Activated T-cell treated with anti-CD3 and anti-CD28 coated beads, Interleukin-2, amount 50 U/mL, for 24 hours (primary cell): ENCODE measurements around the gene NEBL.

ENCODE experiments used
- DNase-seq: peaks from one replicate; pipeline ENCODE4 v3.0.0-alpha.2; 2020
- H3K27ac Mint-ChIP-seq: 2 replicates; pipeline ENCODE4 v1.8.0; 2020; ENCODE audit warnings: mild to moderate bottlenecking, mixed read lengths
- H3K27me3 Mint-ChIP-seq: 2 replicates; pipeline ENCODE4 v1.8.0; 2020; ENCODE audit warnings: mixed read lengths
- H3K36me3 Mint-ChIP-seq: 2 replicates; pipeline ENCODE4 v1.8.0; 2020; ENCODE audit warnings: low read depth, mixed read lengths
- H3K4me1 Mint-ChIP-seq: 2 replicates; pipeline ENCODE4 v1.8.0; 2020; ENCODE audit warnings: low read depth, mixed read lengths
- H3K4me3 Mint-ChIP-seq: 2 replicates; pipeline ENCODE4 v1.8.0; 2020; ENCODE audit warnings: mild to moderate bottlenecking, moderate library complexity, mixed read lengths
- H3K9me3 Mint-ChIP-seq: 2 replicates; pipeline ENCODE4 v1.8.0; 2020; ENCODE audit warnings: mixed read lengths

NEBL gene

GRCh38 chr10:20890009-20890408 lies 7.1 kb downstream of the NEBL start:
- H3K36me3 Mint-ChIP-seq = no peaks in the 10 kb centered on the region
- no peak overlapping the region for H3K4me3 Mint-ChIP-seq
- H3K27me3 Mint-ChIP-seq = no peaks in the 10 kb centered on the region
- no peak overlapping the region for H3K27ac Mint-ChIP-seq
- no peaks in the 10 kb centered on the region for H3K4me1 Mint-ChIP-seq
- DNase-seq = no peak
- H3K9me3 Mint-ChIP-seq = no peaks in the 10 kb centered on the region

- Mint-ChIP-seq H3K4me1 (no peaks in the 10 kb centered on the region), H3K27ac (no peak overlapping the region), H3K9me3 (no peaks in the 10 kb centered on the region), H3K4me3 (no peak overlapping the region), H3K27me3 (no peaks in the 10 kb centered on the region), H3K36me3 (no peaks in the 10 kb centered on the region)
- no peak for DNase-seq
Observed at GRCh38 chr10:20888620-20889330, 8.3 kb downstream of the NEBL start.

- Mint-ChIP-seq H3K4me3 (no peak overlapping the region), H3K27ac (no peak overlapping the region), H3K4me1 (no peaks in the 10 kb centered on the region), H3K9me3 (no peaks in the 10 kb centered on the region), H3K27me3 (no peaks in the 10 kb centered on the region), H3K36me3 (no peaks in the 10 kb centered on the region)
- no peak for DNase-seq
Observed at GRCh38 chr10:20887706-20888555, 9.2 kb downstream of the NEBL start.

DNA sequence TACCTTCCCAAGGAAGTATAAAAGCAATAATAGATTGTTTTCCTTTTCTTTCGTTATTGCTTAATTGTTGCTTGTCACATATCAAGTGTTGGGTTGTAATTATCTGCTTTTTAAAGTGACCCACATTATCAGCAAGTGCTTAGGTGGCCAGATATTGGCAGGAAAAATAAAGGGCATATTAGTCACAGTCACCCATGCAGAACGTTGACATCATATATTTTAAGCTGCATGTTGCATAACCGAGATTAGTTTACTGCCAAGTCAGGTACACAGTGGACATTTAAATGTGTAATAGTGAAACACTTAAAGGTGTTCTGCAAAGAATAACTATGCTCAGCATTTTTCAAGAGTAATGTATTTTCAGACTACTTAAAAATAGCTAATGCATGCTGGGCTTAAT lies 11.4 kb downstream of the NEBL start:
- no peaks in the 10 kb centered on the region for H3K27me3 Mint-ChIP-seq

DNA sequence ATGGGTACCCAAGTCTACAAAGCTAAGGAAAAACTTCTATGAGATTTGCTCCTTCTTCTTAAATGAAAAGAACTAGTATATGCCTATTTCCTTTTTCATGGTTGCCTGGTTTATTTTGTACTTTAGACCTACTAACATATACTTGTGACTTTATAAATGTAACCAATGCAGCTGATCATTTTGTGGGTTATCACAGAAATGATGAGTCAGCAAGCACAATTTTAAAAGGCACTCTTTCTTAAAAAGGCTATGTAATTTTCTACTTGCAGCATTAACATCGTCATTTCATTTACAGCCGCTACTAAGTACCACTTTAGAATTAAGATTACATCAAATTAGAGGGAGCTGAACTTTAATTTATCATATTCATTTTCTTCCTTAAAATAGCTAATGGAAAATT lies 13.6 kb downstream of the NEBL start:
- no peak for DNase-seq
- Mint-ChIP-seq H3K9me3 (no peaks in the 10 kb centered on the region), H3K27ac (no peak overlapping the region), H3K36me3 (no peaks in the 10 kb centered on the region), H3K4me1 (no peaks in the 10 kb centered on the region), H3K4me3 (no peak overlapping the region), H3K27me3 (no peaks in the 10 kb centered on the region)

More for the DNA sequence above, 11.4 kb downstream of the NEBL start:
- Mint-ChIP-seq H3K9me3 (no peaks in the 10 kb centered on the region), H3K27ac (no peak overlapping the region), H3K36me3 (no peaks in the 10 kb centered on the region), H3K4me1 (no peaks in the 10 kb centered on the region), H3K4me3 (no peak overlapping the region)
- DNase-seq = no peak

DNA sequence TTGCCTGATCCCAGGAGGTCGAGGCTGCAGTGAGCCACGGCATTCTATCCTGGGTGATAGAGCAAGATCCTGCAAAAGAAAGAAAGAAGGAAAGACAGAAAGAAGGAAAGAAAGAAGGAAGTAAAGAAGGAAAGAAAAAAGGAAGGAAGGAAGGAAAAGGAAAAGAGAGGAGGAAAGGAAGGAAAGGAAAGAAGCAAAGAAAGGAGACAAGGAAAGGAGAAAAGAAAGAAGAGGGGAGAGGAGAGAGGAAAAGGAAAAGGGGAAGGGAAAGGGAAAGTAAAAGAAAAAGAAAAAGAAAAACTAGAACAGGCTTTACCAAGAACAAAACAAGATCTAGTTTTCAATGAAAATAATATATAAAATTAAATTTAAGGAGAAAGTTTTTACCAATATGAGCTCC lies 15.0 kb downstream of the NEBL start:
- H3K4me1 Mint-ChIP-seq = no peaks in the 10 kb centered on the region
- no peak for DNase-seq
- H3K9me3 Mint-ChIP-seq = no peaks in the 10 kb centered on the region
- no peak overlapping the region for H3K4me3 Mint-ChIP-seq
- H3K36me3 Mint-ChIP-seq = no peaks in the 10 kb centered on the region
- no peaks in the 10 kb centered on the region for H3K27me3 Mint-ChIP-seq
- no peak overlapping the region for H3K27ac Mint-ChIP-seq

DNA sequence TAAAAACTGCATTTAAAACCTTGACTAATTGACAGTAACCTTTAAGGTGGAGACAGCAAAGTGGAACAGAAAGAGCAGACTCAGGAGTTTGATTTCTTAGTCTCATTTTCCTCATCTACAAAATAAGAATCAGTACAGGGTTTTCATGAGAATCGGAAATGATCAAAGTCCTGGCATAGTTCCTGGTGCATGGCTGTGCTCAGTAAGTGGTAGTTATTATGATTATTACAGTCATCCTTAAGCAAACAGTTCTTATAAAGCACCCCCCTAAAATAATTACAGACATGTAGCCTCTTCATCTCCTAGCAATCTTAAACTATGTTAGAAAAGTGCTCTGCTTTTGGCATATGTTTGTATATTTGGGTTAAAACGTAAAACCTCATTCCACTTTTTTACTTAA lies 18.0 kb downstream of the NEBL start:
- no peak for DNase-seq
- Mint-ChIP-seq H3K4me3 (no peak overlapping the region), H3K4me1 (no peaks in the 10 kb centered on the region), H3K9me3 (no peaks in the 10 kb centered on the region), H3K27ac (no peak overlapping the region), H3K27me3 (no peaks in the 10 kb centered on the region), H3K36me3 (no peaks in the 10 kb centered on the region)

DNA sequence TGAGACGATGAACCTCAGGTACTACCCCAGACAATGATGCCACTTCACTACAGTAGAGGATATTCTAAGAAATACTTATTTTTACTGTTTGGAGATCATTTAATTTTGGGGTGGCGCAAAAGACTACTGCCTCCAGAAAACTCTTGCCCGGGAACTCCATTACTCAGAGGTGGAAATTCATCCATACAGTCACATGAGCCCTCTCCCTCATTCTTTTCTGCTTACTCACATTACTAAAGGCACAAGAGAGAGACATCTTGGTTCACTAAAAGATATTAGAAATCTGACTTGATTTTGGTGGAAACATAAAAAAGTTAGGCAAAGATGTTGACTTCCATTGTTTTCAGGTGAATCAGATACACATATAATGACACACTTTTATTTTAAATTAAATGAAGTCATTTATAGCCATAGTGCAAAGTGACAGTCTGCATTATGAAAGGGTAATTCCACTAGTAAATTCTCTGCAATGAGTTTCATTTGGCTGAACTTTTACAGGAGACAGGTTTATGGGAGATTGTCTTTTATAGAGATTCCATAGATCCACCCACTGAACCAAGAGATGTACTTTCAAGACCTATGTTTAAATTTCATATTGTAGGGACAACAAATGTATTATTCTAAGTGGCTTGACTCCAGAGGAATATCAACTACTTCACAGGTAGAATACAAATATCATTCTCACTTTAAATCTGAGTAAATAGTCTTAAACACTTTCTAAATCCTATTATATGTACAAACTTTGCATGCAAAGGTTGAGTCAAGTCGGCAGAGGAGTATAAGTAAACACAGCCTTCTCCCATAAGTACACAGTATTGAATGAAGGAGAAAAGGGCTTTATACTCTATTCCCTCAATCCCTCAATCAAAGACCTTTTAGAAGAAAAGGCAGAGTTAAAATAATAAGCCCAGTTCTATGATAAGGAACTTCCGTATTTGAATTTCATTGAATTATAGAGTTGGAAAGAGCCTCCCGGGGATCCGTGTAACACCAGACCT lies 18.8 kb downstream of the NEBL start:
- DNase-seq = no peak
- H3K9me3 Mint-ChIP-seq = no peaks in the 10 kb centered on the region
- no peaks in the 10 kb centered on the region for H3K4me1 Mint-ChIP-seq
- no peak overlapping the region for H3K4me3 Mint-ChIP-seq
- no peak overlapping the region for H3K27ac Mint-ChIP-seq
- no peaks in the 10 kb centered on the region for H3K36me3 Mint-ChIP-seq
- H3K27me3 Mint-ChIP-seq = no peaks in the 10 kb centered on the region

DNA sequence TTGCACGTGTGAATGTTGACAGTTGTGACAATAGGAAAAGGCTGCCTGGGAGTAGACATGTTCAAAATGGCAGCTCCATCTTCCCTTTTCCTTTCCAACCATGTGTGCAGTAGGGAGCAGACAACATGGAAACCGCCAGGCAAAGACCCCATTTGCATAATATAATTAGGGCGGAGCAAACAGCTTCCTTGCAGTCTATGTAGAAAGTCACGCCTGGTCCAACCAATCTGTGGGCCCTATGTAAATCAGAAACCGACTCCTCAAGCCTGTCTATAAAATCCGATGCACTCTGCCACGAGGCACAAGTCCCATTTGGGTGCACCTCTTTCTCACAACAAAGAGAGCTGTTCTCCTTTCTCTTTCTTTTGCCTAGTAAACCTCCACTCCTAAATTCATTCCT lies 19.6 kb downstream of the NEBL start:
- DNase-seq = no peak
- no peaks in the 10 kb centered on the region for H3K9me3 Mint-ChIP-seq
- no peaks in the 10 kb centered on the region for H3K27me3 Mint-ChIP-seq
- H3K4me3 Mint-ChIP-seq = no peak overlapping the region
- H3K4me1 Mint-ChIP-seq = no peaks in the 10 kb centered on the region
- H3K27ac Mint-ChIP-seq = no peak overlapping the region
- no peaks in the 10 kb centered on the region for H3K36me3 Mint-ChIP-seq

DNA sequence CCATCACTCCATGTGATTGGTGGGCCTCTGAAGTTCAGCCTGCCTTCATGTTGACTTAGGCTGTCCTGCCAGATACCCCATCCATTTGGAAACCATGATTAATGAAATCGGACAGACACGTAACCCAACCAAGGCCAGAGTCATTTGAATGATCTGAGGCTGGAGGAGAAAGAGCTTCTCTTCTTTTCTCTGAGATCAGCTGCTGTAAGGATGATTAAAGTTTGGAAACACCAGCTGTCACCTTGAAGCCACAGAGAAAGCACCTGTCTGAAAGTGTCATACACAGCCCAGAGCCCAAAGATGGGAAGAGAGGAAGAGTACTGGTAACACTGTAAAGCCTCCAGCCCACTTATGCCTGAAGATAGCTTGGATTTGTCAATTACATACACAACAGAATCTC lies 22.9 kb downstream of the NEBL start:
- Mint-ChIP-seq H3K9me3 (no peaks in the 10 kb centered on the region), H3K27me3 (no peaks in the 10 kb centered on the region), H3K27ac (no peak overlapping the region), H3K36me3 (no peaks in the 10 kb centered on the region), H3K4me1 (no peaks in the 10 kb centered on the region), H3K4me3 (no peak overlapping the region)
- no peak for DNase-seq

- H3K4me1 Mint-ChIP-seq = no peaks in the 10 kb centered on the region
- DNase-seq = no peak
- no peaks in the 10 kb centered on the region for H3K36me3 Mint-ChIP-seq
- H3K27me3 Mint-ChIP-seq = no peaks in the 10 kb centered on the region
- H3K27ac Mint-ChIP-seq = no peak overlapping the region
- H3K4me3 Mint-ChIP-seq = no peak overlapping the region
- no peaks in the 10 kb centered on the region for H3K9me3 Mint-ChIP-seq
Observed at GRCh38 chr10:20871970-20872369, 25.1 kb downstream of the NEBL start.

- H3K27ac Mint-ChIP-seq = no peak overlapping the region
- H3K4me3 Mint-ChIP-seq = no peak overlapping the region
- no peaks in the 10 kb centered on the region for H3K9me3 Mint-ChIP-seq
- no peaks in the 10 kb centered on the region for H3K36me3 Mint-ChIP-seq
- no peak for DNase-seq
- no peaks in the 10 kb centered on the region for H3K27me3 Mint-ChIP-seq
- H3K4me1 Mint-ChIP-seq = no peaks in the 10 kb centered on the region
Observed at GRCh38 chr10:20870834-20871233, 26.3 kb downstream of the NEBL start.

DNA sequence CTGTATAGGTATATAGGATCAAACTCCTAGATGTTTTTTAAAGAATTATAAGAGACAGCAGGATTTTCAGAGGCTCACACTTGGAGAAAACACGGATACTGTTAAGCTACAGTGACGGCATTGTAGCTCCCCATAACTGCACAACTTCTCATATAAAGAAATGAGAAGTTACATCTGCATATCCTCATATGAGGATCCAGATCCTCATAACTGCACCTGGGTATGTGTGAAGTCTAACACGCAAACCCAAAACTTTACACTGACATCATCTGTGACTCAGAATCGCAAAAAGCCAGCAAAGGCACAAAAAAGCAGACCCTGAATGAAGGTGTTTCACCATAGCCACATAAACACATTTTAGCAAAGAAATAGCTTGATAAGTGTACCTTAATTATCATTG lies 34.1 kb downstream of the NEBL start:
- no peaks in the 10 kb centered on the region for H3K4me1 Mint-ChIP-seq
- no peaks in the 10 kb centered on the region for H3K27me3 Mint-ChIP-seq
- no peaks in the 10 kb centered on the region for H3K36me3 Mint-ChIP-seq
- H3K9me3 Mint-ChIP-seq = no peaks in the 10 kb centered on the region
- no peak for DNase-seq
- no peak overlapping the region for H3K27ac Mint-ChIP-seq
- no peak overlapping the region for H3K4me3 Mint-ChIP-seq

- Mint-ChIP-seq H3K4me3 (no peak overlapping the region), H3K9me3 (no peaks in the 10 kb centered on the region)
Observed at GRCh38 chr10:20858292-20859124, 38.6 kb downstream of the NEBL start.

More at GRCh38 chr10:20858292-20859124, 38.6 kb downstream of the NEBL start:
- Mint-ChIP-seq H3K36me3 (no peaks in the 10 kb centered on the region), H3K27ac (no peak overlapping the region), H3K4me1 (no peaks in the 10 kb centered on the region), H3K27me3 (no peaks in the 10 kb centered on the region)
- no peak for DNase-seq
